Measurements from ENCODE around the gene STH. TPM values are rescaled to one million over a fixed set of nuclear protein-coding genes. Genes with fewer than 3 reads are reported as not detected.
"Not testable (repeated sequence)": the region's sequence is repeated elsewhere in the genome, so short reads cannot be mapped to it uniquely, and the experiment has no call there.

The STH gene
- total and polyA plus RNA-seq, 8 donors, result not detected

DNA sequence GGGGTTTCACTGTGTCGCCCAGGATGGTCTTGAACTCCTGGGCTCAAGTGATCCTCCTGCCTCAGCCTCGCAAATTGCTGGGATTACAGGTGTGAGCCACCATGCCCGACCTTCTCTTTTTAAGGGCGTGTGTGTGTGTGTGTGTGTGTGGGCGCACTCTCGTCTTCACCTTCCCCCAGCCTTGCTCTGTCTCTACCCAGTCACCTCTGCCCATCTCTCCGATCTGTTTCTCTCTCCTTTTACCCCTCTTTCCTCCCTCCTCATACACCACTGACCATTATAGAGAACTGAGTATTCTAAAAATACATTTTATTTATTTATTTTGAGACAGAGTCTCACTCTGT, 3.9 kb downstream of the STH start:
- no peak for DNase-seq
- H3K36me3 ChIP-seq, result no peaks in the 10 kb centered on the region
- H3K4me1 ChIP-seq, result peaks cover 7 to 24% (median 19%) of the 10 kb centered on the region in 4 donors
- TF ChIP-seq EP300 (IDR thresholded peaks at IDR 0.05), result no peak
- TF ChIP-seq, protein P1, sequence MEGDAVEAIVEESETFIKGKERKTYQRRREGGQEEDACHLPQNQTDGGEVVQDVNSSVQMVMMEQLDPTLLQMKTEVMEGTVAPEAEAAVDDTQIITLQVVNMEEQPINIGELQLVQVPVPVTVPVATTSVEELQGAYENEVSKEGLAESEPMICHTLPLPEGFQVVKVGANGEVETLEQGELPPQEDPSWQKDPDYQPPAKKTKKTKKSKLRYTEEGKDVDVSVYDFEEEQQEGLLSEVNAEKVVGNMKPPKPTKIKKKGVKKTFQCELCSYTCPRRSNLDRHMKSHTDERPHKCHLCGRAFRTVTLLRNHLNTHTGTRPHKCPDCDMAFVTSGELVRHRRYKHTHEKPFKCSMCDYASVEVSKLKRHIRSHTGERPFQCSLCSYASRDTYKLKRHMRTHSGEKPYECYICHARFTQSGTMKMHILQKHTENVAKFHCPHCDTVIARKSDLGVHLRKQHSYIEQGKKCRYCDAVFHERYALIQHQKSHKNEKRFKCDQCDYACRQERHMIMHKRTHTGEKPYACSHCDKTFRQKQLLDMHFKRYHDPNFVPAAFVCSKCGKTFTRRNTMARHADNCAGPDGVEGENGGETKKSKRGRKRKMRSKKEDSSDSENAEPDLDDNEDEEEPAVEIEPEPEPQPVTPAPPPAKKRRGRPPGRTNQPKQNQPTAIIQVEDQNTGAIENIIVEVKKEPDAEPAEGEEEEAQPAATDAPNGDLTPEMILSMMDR (IDR thresholded peaks at IDR 0.05), result no peak
- TF ChIP-seq POLR2AphosphoS5 (IDR thresholded peaks at IDR 0.05), result no peak
- no peak for TF ChIP-seq POLR2A (IDR thresholded peaks at IDR 0.05)
- no peak overlapping the region for H3K4me3 ChIP-seq
- H3K27me3 ChIP-seq, result no peaks in the 10 kb centered on the region
- 57 to 73% (median 69%) methylated on average over 7 of the region's 7 CpGs for WGBS, 5 donors
- intact Hi-C loops (cut with DNase I; ENCODE audit: low total_unique reads), result no loop called here
- no peak overlapping the region for H3K27ac ChIP-seq
- H3K9me3 ChIP-seq, result no peaks in the 10 kb centered on the region

DNA sequence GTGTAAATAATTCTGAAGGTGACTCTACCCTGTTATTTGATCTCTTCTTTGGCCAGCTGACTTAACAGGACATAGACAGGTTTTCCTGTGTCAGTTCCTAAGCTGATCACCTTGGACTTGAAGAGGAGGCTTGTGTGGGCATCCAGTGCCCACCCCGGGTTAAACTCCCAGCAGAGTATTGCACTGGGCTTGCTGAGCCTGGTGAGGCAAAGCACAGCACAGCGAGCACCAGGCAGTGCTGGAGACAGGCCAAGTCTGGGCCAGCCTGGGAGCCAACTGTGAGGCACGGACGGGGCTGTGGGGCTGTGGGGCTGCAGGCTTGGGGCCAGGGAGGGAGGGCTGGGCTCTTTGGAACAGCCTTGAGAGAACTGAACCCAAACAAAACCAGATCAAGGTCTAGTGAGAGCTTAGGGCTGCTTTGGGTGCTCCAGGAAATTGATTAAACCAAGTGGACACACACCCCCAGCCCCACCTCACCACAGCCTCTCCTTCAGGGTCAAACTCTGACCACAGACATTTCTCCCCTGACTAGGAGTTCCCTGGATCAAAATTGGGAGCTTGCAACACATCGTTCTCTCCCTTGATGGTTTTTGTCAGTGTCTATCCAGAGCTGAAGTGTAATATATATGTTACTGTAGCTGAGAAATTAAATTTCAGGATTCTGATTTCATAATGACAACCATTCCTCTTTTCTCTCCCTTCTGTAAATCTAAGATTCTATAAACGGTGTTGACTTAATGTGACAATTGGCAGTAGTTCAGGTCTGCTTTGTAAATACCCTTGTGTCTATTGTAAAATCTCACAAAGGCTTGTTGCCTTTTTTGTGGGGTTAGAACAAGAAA, 5.1 kb downstream of the STH start:
- Histone ChIP-seq H3K9me3 (no peaks in the 10 kb centered on the region), H3K36me3 (no peaks in the 10 kb centered on the region), H3K4me1 (peaks cover 7 to 24% (median 19%) of the 10 kb centered on the region in 4 donors), H3K27me3 (no peaks in the 10 kb centered on the region), H3K27ac (peak overlapping the region in 4 of 5 donors; percentile 6 to 37 (median 16)), H3K4me3 (no peak overlapping the region)
- no peak for TF ChIP-seq POLR2A (IDR thresholded peaks at IDR 0.05)
- TF ChIP-seq EP300 (IDR thresholded peaks at IDR 0.05), result no peak
- no peak for TF ChIP-seq POLR2AphosphoS5 (IDR thresholded peaks at IDR 0.05)
- TF ChIP-seq, protein P1 (IDR thresholded peaks at IDR 0.05), result no peak
- WGBS, 5 donors, result 17 to 31% (median 21%) methylated on average over 6 of the region's 6 CpGs
- peak; percentile 81 to 84 for DNase-seq
- intact Hi-C loops (cut with DNase I; ENCODE audit: low total_unique reads), result no loop called here

DNA sequence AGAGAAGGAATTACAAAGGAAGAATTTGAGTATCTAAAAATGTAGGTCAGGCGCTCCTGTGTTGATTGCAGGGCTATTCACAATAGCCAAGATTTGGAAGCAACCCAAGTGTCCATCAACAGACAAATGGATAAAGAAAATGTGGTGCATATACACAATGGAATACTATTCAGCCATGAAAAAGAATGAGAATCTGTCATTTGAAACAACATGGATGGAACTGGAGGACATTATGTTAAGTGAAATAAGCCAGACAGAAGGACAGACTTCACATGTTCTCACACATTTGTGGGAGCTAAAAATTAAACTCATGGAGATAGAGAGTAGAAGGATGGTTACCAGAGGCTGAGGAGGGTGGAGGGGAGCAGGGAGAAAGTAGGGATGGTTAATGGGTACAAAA, 7.0 kb downstream of the STH start:
- H3K27ac ChIP-seq; H3K4me3 ChIP-seq; DNase-seq; H3K36me3 ChIP-seq; H3K9me3 ChIP-seq; H3K27me3 ChIP-seq; intact Hi-C loops (cut with DNase I; ENCODE audit: low total_unique reads): not testable (repeated sequence)
- H3K4me1 ChIP-seq, result peaks cover 7 to 24% (median 19%) of the 10 kb centered on the region in 4 donors
- whole genome bisulfite sequencing, 5 donors, result 87 to 100% (median 96%) methylated on average over 1 of the region's 1 CpG

DNA sequence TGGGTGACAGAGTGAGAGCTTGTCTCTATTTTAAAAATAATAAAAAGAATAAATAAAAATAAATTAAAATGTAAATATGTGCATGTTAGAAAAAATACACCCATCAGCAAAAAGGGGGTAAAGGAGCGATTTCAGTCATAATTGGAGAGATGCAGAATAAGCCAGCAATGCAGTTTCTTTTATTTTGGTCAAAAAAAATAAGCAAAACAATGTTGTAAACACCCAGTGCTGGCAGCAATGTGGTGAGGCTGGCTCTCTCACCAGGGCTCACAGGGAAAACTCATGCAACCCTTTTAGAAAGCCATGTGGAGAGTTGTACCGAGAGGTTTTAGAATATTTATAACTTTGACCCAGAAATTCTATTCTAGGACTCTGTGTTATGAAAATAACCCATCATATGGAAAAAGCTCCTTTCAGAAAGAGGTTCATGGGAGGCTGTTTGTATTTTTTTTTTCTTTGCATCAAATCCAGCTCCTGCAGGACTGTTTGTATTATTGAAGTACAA, 8.5 kb downstream of the STH start:
- WGBS, 5 donors, result 63 to 87% (median 86%) methylated on average over 2 of the region's 2 CpGs
- Histone ChIP-seq H3K4me3 (no peak overlapping the region), H3K9me3 (no peaks in the 10 kb centered on the region), H3K27ac (no peak overlapping the region), H3K4me1 (peaks cover 7 to 24% (median 19%) of the 10 kb centered on the region in 4 donors), H3K36me3 (no peaks in the 10 kb centered on the region), H3K27me3 (peaks cover 0 to 17% (median 0%) of the 10 kb centered on the region in 3 donors)
- intact Hi-C loops (cut with DNase I; ENCODE audit: low total_unique reads), result no loop called here
- TF ChIP-seq, protein P1 (IDR thresholded peaks at IDR 0.05), result no peak
- TF ChIP-seq POLR2A (IDR thresholded peaks at IDR 0.05) (no peak), POLR2AphosphoS5 (IDR thresholded peaks at IDR 0.05) (no peak), EP300 (IDR thresholded peaks at IDR 0.05) (no peak)
- DNase-seq, result no peak

DNA sequence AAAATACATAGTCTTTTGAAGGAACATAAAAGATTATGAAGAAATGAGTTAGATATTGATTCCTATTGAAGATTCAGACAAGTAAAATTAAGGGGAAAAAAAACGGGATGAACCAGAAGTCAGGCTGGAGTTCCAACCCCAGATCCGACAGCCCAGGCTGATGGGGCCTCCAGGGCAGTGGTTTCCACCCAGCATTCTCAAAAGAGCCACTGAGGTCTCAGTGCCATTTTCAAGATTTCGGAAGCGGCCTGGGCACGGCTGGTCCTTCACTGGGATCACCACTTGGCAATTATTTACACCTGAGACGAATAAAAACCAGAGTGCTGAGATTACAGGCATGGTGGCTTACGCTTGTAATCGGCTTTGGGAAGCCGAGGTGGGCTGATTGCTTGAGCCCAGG, 9.5 kb downstream of the STH start:
- H3K36me3 ChIP-seq, result no peaks in the 10 kb centered on the region
- intact Hi-C loops (cut with DNase I; ENCODE audit: low total_unique reads), result no loop called here
- 86 to 91% (median 88%) methylated on average over 9 of the region's 9 CpGs for WGBS, 5 donors
- H3K4me3 ChIP-seq, result no peak overlapping the region
- H3K27me3 ChIP-seq, result peaks cover 0 to 18% (median 0%) of the 10 kb centered on the region in 3 donors
- TF ChIP-seq POLR2A (IDR thresholded peaks at IDR 0.05) (no peak), POLR2AphosphoS5 (IDR thresholded peaks at IDR 0.05) (no peak), EP300 (IDR thresholded peaks at IDR 0.05) (no peak)
- TF ChIP-seq, protein P1 (IDR thresholded peaks at IDR 0.05), result no peak
- peaks cover 1 to 14% (median 8%) of the 10 kb centered on the region in 4 donors for H3K4me1 ChIP-seq
- no peak overlapping the region for H3K27ac ChIP-seq
- no peaks in the 10 kb centered on the region for H3K9me3 ChIP-seq
- DNase-seq, result no peak
